Stimulated activated CD8-positive, alpha-beta memory T cell treated with anti-CD3 and anti-CD28 coated beads, Interleukin-7, amount 100 ng/mL, for 24 hours (primary cell): ENCODE data around the gene PARD3B.

Experiments
- DNase-seq: peaks from one replicate; pipeline ENCODE4 v3.0.0-alpha.2; 2020; ENCODE audit warnings: low read depth

The PARD3B gene

GRCh38 chr2:205627085-205627484, 1081.8 kb downstream of the PARD3B start:
- no peak for DNase-seq

GRCh38 chr2:205628422-205628821, 1083.1 kb downstream of the PARD3B start:
- DNase-seq = no peak

- DNase-seq = no peak
These were observed 1084.0 kb downstream of the PARD3B start for GRCh38 chr2:205629091-205629776.

GRCh38 chr2:205633994-205634393, 1088.7 kb downstream of the PARD3B start:
- DNase-seq = no peak

- DNase-seq = no peak
These were observed 1091.5 kb downstream of the PARD3B start for GRCh38 chr2:205636549-205637319.

- DNase-seq = no peak
These were observed 1092.0 kb downstream of the PARD3B start for GRCh38 chr2:205637320-205637602.

- no peak for DNase-seq
These were observed 1092.7 kb downstream of the PARD3B start for GRCh38 chr2:205637779-205638503.

GRCh38 chr2:205640716-205641115, 1095.4 kb downstream of the PARD3B start:
- no peak for DNase-seq

- no peak for DNase-seq
These were observed 1097.5 kb downstream of the PARD3B start for GRCh38 chr2:205642599-205643356.

GRCh38 chr2:205643391-205643885, 1098.2 kb downstream of the PARD3B start:
- DNase-seq = no peak

GRCh38 chr2:205644018-205644417, 1098.7 kb downstream of the PARD3B start:
- DNase-seq = no peak

GRCh38 chr2:205646680-205647079, 1101.4 kb downstream of the PARD3B start:
- DNase-seq = no peak

- no peak for DNase-seq
These were observed 1105.2 kb downstream of the PARD3B start for GRCh38 chr2:205650450-205650849.

GRCh38 chr2:205650931-205651330, 1105.7 kb downstream of the PARD3B start:
- DNase-seq = no peak

GRCh38 chr2:205651719-205652118, 1106.4 kb downstream of the PARD3B start:
- DNase-seq = no peak

- no peak for DNase-seq
These were observed 1109.8 kb downstream of the PARD3B start for GRCh38 chr2:205654878-205655605.

GRCh38 chr2:205655779-205656456, 1110.6 kb downstream of the PARD3B start:
- DNase-seq = no peak

- DNase-seq = no peak
These were observed 1111.2 kb downstream of the PARD3B start for GRCh38 chr2:205656461-205656860.

- DNase-seq = no peak
These were observed 1111.7 kb downstream of the PARD3B start for GRCh38 chr2:205656941-205657340.

GRCh38 chr2:205657579-205657978, 1112.3 kb downstream of the PARD3B start:
- DNase-seq = no peak

GRCh38 chr2:205658068-205658467, 1112.8 kb downstream of the PARD3B start:
- no peak for DNase-seq
